AG09319 (cell line): ENCODE data around the gene INPP4B.

ENCODE experiments used
- DNase-seq: peaks from one replicate; pipeline ENCODE4 v3.0.0-alpha.2; 2010; ENCODE audit warnings: low read depth; ENCODE audit errors: extremely low read depth
- TF ChIP-seq, protein P1 (sequence below): IDR thresholded peaks from 2 replicates; pipeline ENCODE4 v1.5.1; 2011; ENCODE audit warnings: low read depth, mild to moderate bottlenecking, inconsistent platforms, low read length, moderate library complexity

Gene INPP4B

DNA sequence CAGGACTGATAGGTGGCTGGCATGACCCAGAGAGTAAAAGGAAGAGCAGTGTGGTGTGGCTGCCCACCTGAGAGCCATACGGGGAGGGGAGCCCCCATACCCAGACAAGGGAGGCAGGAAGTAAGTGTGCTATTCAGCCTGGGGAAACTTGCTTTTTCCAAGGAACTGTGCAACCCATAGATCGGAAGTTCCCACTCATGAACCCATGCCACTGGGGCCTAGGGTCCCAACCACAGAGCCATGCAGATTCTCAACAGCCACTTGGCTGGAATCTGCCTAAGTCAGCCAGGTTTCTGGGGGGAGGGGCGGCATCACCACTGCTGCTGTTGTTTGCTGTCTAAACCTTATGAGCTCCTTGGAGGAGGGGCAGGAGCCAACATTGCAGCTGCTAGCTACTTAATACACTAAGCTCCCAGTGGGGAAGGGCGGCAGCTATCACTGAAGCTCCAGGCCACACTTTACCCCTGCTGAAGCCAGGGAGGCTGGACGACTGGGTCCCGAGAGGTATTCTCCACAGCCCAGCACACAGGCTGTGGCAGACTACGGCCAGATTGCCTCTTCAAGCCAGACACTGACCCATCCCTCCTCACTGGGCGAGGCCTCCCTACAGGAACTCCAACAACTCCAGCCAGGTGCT lies 410.4 kb downstream of the INPP4B start:
- no peak for DNase-seq
- TF ChIP-seq, protein P1, sequence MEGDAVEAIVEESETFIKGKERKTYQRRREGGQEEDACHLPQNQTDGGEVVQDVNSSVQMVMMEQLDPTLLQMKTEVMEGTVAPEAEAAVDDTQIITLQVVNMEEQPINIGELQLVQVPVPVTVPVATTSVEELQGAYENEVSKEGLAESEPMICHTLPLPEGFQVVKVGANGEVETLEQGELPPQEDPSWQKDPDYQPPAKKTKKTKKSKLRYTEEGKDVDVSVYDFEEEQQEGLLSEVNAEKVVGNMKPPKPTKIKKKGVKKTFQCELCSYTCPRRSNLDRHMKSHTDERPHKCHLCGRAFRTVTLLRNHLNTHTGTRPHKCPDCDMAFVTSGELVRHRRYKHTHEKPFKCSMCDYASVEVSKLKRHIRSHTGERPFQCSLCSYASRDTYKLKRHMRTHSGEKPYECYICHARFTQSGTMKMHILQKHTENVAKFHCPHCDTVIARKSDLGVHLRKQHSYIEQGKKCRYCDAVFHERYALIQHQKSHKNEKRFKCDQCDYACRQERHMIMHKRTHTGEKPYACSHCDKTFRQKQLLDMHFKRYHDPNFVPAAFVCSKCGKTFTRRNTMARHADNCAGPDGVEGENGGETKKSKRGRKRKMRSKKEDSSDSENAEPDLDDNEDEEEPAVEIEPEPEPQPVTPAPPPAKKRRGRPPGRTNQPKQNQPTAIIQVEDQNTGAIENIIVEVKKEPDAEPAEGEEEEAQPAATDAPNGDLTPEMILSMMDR, result no peak

DNA sequence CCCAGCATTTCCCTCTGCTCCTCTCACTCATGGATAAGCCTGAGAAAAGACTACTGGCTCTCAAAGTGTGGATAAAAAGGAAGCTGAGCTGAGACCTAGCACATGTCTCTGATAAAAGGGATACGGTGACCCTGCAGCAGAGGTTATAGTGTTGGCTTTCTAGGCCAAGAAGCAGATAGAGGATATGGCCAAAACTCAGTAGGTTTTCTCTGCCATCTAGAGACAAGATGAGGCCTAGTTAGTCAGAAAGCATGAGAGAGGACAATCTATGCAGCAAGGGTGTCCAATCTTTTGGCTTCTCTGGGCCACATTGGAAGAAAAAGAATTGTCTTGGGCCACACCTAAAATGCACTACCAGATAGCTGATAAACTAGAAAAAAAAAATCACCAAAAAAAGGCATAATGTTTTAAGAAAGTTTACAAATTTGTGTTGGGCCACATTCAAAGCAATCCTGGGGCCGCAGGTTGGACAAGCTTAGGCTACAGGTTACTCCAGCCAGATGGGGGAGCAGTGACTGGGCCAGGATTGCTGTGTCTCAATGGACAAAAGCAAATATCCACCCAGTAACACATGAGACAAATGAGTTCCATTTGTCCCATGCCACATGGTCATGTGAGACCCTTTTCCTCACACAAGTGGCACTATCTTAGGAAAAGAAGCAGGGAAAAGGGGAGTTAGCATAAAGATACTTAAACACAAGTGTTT lies 411.4 kb downstream of the INPP4B start:
- no peak for DNase-seq

DNA sequence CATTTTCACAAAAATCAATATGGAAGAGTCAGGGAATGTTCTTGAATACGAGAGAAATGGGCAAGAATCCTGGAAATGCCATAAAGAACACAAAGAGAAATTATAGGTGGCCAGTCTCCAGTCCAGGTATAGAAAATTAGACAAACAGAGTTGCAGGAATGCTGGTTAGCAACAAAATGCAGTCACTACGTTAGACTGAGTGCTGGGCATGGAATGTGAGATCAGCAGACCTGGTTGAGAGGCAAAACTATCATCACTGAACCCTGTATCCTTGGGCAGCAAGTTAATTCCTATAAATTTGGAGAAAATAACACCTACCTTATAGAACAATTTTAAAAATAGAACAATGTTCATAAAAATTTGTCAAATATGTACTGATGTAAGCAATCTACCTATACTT lies 417.4 kb downstream of the INPP4B start:
- no peak for DNase-seq
- TF ChIP-seq, protein P1, result no peak

More for the DNA sequence above, 411.4 kb downstream of the INPP4B start:
- TF ChIP-seq, protein P1, result no peak

DNA sequence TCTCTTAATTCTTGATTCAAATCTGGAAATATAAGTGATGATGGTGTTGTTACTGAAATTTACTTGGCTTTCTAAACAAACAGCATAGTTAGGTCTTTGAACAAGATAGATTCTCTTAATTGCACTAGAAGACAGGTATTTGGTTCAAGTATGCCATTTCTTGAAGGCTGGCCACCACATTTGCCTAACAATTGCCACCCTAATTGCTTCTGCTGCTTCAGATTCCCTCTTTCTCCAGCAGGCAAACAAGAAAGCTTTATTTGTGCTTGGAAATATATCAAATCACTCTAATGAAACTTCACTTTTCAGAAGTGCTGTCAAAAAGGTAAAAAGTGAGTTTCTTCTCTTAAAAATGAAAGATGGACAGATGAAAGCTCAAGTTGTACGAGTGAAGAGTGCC lies 418.6 kb downstream of the INPP4B start:
- TF ChIP-seq, protein P1, result no peak
- no peak for DNase-seq

DNA sequence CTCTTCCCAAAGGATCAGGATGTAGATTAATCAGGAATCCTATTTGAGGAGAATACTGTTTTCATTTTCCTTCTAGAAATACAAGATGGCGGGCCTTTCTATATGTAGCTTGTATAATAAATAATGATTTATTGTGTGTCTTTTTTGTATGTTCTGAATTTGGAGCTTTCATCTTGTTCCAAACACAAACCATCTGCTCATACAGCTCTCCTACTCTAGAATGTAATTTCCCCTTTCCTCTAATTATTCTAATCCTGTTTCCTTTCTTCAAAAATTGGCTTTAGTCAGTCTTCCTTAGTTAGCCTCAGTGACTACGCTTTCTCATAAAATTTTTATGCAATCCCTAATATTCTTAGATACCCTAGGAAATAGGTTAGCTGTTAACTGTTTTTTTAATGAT lies 422.2 kb downstream of the INPP4B start:
- TF ChIP-seq, protein P1, result no peak
- no peak for DNase-seq

DNA sequence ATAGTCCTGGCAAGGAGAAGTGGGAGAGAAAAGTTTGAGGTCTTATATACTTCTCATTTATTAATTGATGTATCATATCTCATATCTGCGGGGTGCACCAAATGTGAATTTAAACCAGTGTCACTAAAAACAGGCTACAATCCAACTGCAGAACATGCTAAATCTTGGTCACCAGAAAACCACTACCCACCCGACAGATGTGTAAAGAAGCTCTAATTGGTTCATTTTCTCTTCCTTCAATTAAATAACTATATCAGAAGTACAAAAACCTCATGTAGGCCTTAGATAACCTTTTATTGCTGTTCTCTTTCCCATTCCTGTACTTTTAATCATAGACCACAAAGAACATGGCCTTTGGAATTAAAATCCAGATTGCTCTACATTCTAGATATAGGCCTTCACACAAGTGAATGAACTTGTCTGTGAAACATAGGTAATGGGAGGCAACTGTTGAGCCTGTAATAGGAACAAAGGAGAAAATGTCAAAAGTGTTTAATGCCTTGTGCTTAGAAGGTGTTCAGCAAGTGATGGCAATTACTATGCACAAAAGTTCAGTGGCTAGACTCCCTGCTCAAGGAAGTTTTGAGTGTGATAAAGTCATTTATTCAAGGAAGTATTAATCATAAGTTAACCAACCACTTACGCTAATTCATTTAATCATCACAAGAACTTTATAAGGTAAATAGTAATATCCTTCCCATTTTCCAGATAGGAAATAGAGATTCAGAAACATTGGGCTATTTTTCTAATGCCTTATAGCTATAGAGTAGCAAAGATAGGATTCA lies 425.6 kb downstream of the INPP4B start:
- TF ChIP-seq, protein P1, result no peak
- no peak for DNase-seq

DNA sequence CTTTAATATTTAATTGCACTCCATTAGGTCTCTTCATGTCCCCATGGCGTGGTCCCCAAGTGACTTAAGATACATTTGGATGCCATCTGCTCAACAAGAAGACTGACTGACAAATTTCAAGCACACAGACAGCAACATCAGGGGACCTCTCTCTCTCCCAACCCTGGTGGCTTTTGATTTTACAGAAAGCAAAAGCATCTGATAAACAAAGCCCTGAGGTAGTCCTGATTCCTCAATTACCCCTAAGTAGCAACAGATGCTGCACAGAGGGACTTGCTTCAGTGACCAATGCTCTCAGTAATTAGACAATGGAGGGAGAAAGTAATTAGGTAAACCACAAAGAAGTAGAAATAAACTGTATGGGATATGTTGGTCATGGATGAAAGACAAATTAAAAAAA lies 426.4 kb downstream of the INPP4B start:
- TF ChIP-seq, protein P1, result no peak
- DNase-seq, result no peak
